ENCODE measurements around the gene CYP27A1.

CYP27A1 gene

GRCh38 chr2:218810256-218810655 lies 28.3 kb downstream of the CYP27A1 start:
- no peak overlapping the region for H3K27ac ChIP-seq (ENCODE audit: low read depth, low read length, poor library complexity, severe bottlenecking)
- H2AFZ ChIP-seq (ENCODE audit: low read length): no peak overlapping the region
- H4K20me1 ChIP-seq (ENCODE audit: insufficient read depth, low read length): no peaks in the 10 kb centered on the region
- no peaks in the 10 kb centered on the region for H3K4me1 ChIP-seq (ENCODE audit: insufficient read depth, low read length, severe bottlenecking)
- no peak overlapping the region for H3K4me2 ChIP-seq (ENCODE audit: low read length)
- H3K79me2 ChIP-seq (ENCODE audit: insufficient read depth, low read length): no peaks in the 10 kb centered on the region
- H3K9me3 ChIP-seq (ENCODE audit: low read length): no peaks in the 10 kb centered on the region
- H3K9me2 ChIP-seq (ENCODE audit: low read depth, low read length): no peaks in the 10 kb centered on the region
- 0 out of 2 replicates have a peak, but pooled peaks cover 13% of the 10 kb centered on the region for H3K27me3 ChIP-seq (ENCODE audit: insufficient read depth, low read length)
- TF ChIP-seq CTCF (IDR thresholded peaks at IDR 0.05; ENCODE audit: low read length): no peak
- no peak for TF ChIP-seq EZH2 (IDR thresholded peaks at IDR 0.05; ENCODE audit: borderline replicate concordance, low read length)
- no peaks in the 10 kb centered on the region for H3K36me3 ChIP-seq (ENCODE audit: insufficient read depth, low read length)
- no peak overlapping the region for H3K9ac ChIP-seq (ENCODE audit: low read length)
- no peaks in the 10 kb centered on the region for H3F3A ChIP-seq (ENCODE audit: insufficient read depth, low read length)
- H3K4me3 ChIP-seq (ENCODE audit: low read depth, low read length, poor library complexity, severe bottlenecking): no peak overlapping the region

GRCh38 chr2:218811382-218811781 lies 29.4 kb downstream of the CYP27A1 start:
- no peak overlapping the region for H3K4me2 ChIP-seq (ENCODE audit: low read length)

GRCh38 chr2:218812096-218812815 lies 30.3 kb downstream of the CYP27A1 start:
- Histone ChIP-seq H3K4me2 (ENCODE audit: low read length) (no peak overlapping the region), H2AFZ (ENCODE audit: low read length) (no peak overlapping the region)
- TF ChIP-seq CTCF (IDR thresholded peaks at IDR 0.05; ENCODE audit: low read length): no peak

More at GRCh38 chr2:218811382-218811781, 29.4 kb downstream of the CYP27A1 start:
- H3K9ac ChIP-seq (ENCODE audit: low read length): no peak overlapping the region
- 0 out of 2 replicates have a peak, but pooled peaks cover 13% of the 10 kb centered on the region for H3K27me3 ChIP-seq (ENCODE audit: insufficient read depth, low read length)
- no peaks in the 10 kb centered on the region for H3K79me2 ChIP-seq (ENCODE audit: insufficient read depth, low read length)
- no peaks in the 10 kb centered on the region for H3K4me1 ChIP-seq (ENCODE audit: insufficient read depth, low read length, severe bottlenecking)
- H3K9me3 ChIP-seq (ENCODE audit: low read length): no peaks in the 10 kb centered on the region
- no peaks in the 10 kb centered on the region for H4K20me1 ChIP-seq (ENCODE audit: insufficient read depth, low read length)
- no peak overlapping the region for H3K4me3 ChIP-seq (ENCODE audit: low read depth, low read length, poor library complexity, severe bottlenecking)
- no peaks in the 10 kb centered on the region for H3K9me2 ChIP-seq (ENCODE audit: low read depth, low read length)
- no peak overlapping the region for H2AFZ ChIP-seq (ENCODE audit: low read length)
- no peaks in the 10 kb centered on the region for H3F3A ChIP-seq (ENCODE audit: insufficient read depth, low read length)
- no peaks in the 10 kb centered on the region for H3K36me3 ChIP-seq (ENCODE audit: insufficient read depth, low read length)
- no peak overlapping the region for H3K27ac ChIP-seq (ENCODE audit: low read depth, low read length, poor library complexity, severe bottlenecking)
- no peak for TF ChIP-seq EZH2 (IDR thresholded peaks at IDR 0.05; ENCODE audit: borderline replicate concordance, low read length)
- TF ChIP-seq CTCF (IDR thresholded peaks at IDR 0.05; ENCODE audit: low read length): no peak

More at GRCh38 chr2:218812096-218812815, 30.3 kb downstream of the CYP27A1 start:
- Histone ChIP-seq H3K4me1 (ENCODE audit: insufficient read depth, low read length, severe bottlenecking) (no peaks in the 10 kb centered on the region), H3F3A (ENCODE audit: insufficient read depth, low read length) (no peaks in the 10 kb centered on the region), H3K36me3 (ENCODE audit: insufficient read depth, low read length) (no peaks in the 10 kb centered on the region), H3K9ac (ENCODE audit: low read length) (no peak overlapping the region), H3K27me3 (ENCODE audit: insufficient read depth, low read length) (0 out of 2 replicates have a peak, but pooled peaks cover 13% of the 10 kb centered on the region), H3K9me3 (ENCODE audit: low read length) (no peaks in the 10 kb centered on the region), H3K79me2 (ENCODE audit: insufficient read depth, low read length) (no peaks in the 10 kb centered on the region), H3K27ac (ENCODE audit: low read depth, low read length, poor library complexity, severe bottlenecking) (no peak overlapping the region), H3K4me3 (ENCODE audit: low read depth, low read length, poor library complexity, severe bottlenecking) (no peak overlapping the region), H3K9me2 (ENCODE audit: low read depth, low read length) (no peaks in the 10 kb centered on the region), H4K20me1 (ENCODE audit: insufficient read depth, low read length) (no peaks in the 10 kb centered on the region)
